GM12875 (cell line): ENCODE measurements around the gene MBIP.

Experiments used
- H3K4me3 ChIP-seq: one replicate; pipeline ENCODE4 v1.5.1; 2011; ENCODE audit warnings: low read depth, low read length, control low read depth
- CTCF ChIP-seq: IDR thresholded peaks from 2 replicates; pipeline ENCODE4 v1.5.1; 2011; ENCODE audit warnings: low read depth, mild to moderate bottlenecking, control low read depth, inconsistent platforms, low read length, moderate library complexity, borderline replicate concordance; ENCODE audit not compliant: insufficient read depth

The MBIP gene

GRCh38 chr14:36295642-36296627 is 24.5 kb downstream of the MBIP start:
- TF ChIP-seq CTCF: no peak
- H3K4me3 ChIP-seq: no peak overlapping the region

GRCh38 chr14:36294543-36294942 is 25.9 kb downstream of the MBIP start:
- no peak overlapping the region for H3K4me3 ChIP-seq
- no peak for TF ChIP-seq CTCF

GRCh38 chr14:36293824-36294223 is 26.6 kb downstream of the MBIP start:
- TF ChIP-seq CTCF: no peak
- no peak overlapping the region for H3K4me3 ChIP-seq

GRCh38 chr14:36289954-36290353 is 30.5 kb downstream of the MBIP start:
- TF ChIP-seq CTCF: no peak
- no peak overlapping the region for H3K4me3 ChIP-seq

- no peak overlapping the region for H3K4me3 ChIP-seq
- TF ChIP-seq CTCF: no peak
Observed at GRCh38 chr14:36288496-36288895, 31.9 kb downstream of the MBIP start.

GRCh38 chr14:36284971-36285595 is 35.4 kb downstream of the MBIP start:
- H3K4me3 ChIP-seq: no peak overlapping the region
- no peak for TF ChIP-seq CTCF
